ENCODE results near the gene UCHL1. TPM values are rescaled to one million over a fixed set of nuclear protein-coding genes. Genes with fewer than 3 reads are reported as not detected.
"Not testable (repeated sequence)": the region's sequence is repeated elsewhere in the genome, so short reads cannot be mapped to it uniquely, and the experiment has no call there.

UCHL1 gene
- total RNA-seq, 4 donors from 2014 or later: 3.5 to 81.4 (median 46.4) TPM

DNA sequence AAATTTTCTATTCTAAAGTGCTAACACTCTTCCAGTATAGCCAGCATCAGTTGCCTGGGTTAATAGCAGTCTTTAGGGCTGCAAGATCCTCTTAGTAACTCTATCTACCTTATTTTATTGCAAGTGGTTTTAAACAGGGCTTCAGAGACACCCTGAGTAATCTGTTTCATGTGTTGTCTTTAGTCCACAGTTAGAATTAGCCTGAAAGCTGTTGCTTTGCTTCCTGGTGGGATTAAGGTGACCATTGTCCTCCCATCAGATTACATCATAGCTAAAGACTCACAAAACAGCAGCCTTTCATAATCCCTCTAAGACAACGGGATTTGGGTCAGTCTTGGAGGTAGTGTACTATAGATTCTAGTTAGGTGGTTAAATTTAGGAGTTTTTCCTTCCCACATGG lies 7.5 kb downstream of the UCHL1 start:
- H3K4me1 ChIP-seq: no peaks in the 10 kb centered on the region
- H3K9me3 ChIP-seq: no peaks in the 10 kb centered on the region
- no peak for DNase-seq
- TF ChIP-seq POLR2A (IDR thresholded peaks at IDR 0.05): no peak
- TF ChIP-seq, protein P1, sequence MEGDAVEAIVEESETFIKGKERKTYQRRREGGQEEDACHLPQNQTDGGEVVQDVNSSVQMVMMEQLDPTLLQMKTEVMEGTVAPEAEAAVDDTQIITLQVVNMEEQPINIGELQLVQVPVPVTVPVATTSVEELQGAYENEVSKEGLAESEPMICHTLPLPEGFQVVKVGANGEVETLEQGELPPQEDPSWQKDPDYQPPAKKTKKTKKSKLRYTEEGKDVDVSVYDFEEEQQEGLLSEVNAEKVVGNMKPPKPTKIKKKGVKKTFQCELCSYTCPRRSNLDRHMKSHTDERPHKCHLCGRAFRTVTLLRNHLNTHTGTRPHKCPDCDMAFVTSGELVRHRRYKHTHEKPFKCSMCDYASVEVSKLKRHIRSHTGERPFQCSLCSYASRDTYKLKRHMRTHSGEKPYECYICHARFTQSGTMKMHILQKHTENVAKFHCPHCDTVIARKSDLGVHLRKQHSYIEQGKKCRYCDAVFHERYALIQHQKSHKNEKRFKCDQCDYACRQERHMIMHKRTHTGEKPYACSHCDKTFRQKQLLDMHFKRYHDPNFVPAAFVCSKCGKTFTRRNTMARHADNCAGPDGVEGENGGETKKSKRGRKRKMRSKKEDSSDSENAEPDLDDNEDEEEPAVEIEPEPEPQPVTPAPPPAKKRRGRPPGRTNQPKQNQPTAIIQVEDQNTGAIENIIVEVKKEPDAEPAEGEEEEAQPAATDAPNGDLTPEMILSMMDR (IDR thresholded peaks at IDR 0.05): no peak
- H3K4me3 ChIP-seq: no peak overlapping the region
- H3K27ac ChIP-seq: no peak overlapping the region
- intact Hi-C loops (cut with DNase I; ENCODE audit: low total_unique reads): no loop called here
- H3K36me3 ChIP-seq: no peaks in the 10 kb centered on the region
- no peaks in the 10 kb centered on the region for H3K27me3 ChIP-seq

DNA sequence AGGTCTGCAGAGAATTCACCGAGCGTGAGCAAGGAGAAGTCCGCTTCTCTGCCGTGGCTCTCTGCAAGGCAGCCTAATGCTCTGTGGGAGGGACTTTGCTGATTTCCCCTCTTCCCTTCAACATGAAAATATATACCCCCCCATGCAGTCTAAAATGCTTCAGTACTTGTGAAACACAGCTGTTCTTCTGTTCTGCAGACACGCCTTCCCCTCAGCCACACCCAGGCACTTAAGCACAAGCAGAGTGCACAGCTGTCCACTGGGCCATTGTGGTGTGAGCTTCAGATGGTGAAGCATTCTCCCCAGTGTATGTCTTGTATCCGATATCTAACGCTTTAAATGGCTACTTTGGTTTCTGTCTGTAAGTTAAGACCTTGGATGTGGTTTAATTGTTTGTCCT lies 11.3 kb downstream of the UCHL1 start:
- no peak overlapping the region for H3K27ac ChIP-seq
- no peaks in the 10 kb centered on the region for H3K9me3 ChIP-seq
- H3K4me1 ChIP-seq: no peaks in the 10 kb centered on the region
- intact Hi-C loops (cut with DNase I; ENCODE audit: low total_unique reads): no loop called here
- H3K36me3 ChIP-seq: no peaks in the 10 kb centered on the region
- TF ChIP-seq, protein P1 (IDR thresholded peaks at IDR 0.05): no peak
- no peak for TF ChIP-seq POLR2A (IDR thresholded peaks at IDR 0.05)
- DNase-seq: no peak
- H3K27me3 ChIP-seq: no peaks in the 10 kb centered on the region
- H3K4me3 ChIP-seq: no peak overlapping the region

DNA sequence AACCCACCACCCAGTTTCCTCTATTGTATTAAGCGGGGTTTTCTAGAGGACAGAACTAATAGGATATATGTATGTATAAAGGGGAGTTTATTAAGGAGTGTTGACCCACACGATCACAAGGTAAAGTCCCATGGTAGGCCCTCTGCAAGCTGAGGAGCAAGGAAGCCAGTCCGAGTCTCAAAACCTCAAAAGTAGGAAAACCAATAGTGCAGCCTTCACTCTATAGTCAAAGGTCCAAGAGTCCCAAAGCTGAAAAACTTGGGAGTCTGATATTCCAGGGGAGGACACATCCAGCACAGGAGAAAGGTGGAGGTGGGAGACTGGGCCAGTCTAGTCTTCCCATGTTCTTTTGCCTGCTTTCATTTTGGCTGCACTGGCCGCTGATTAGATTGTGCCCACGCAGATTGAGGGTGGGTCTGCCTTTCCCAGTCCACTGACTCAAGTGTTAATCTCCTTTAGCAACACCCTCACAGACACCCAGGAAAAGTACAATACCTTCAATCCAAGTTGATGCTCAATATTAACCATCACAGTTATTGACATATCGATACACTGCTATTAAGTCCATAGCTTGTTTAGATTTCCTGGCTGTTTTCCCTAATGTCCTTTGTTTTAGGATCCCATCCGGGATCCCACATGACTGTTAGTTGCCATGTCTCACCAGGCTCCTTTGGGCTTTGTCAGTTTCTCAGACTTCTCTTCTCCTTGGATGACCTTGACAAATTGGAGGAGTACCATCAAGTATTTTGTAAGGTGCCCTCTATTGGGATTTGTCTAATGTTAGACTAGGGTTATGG lies 12.2 kb downstream of the UCHL1 start:
- intact Hi-C loops (cut with DNase I; ENCODE audit: low total_unique reads): no loop called here
- Histone ChIP-seq H3K36me3 (no peaks in the 10 kb centered on the region), H3K9me3 (no peaks in the 10 kb centered on the region), H3K4me1 (no peaks in the 10 kb centered on the region), H3K27me3 (no peaks in the 10 kb centered on the region), H3K4me3 (no peak overlapping the region), H3K27ac (no peak overlapping the region)
- no peak for DNase-seq
- TF ChIP-seq, protein P1 (IDR thresholded peaks at IDR 0.05): no peak
- TF ChIP-seq POLR2A (IDR thresholded peaks at IDR 0.05): no peak

DNA sequence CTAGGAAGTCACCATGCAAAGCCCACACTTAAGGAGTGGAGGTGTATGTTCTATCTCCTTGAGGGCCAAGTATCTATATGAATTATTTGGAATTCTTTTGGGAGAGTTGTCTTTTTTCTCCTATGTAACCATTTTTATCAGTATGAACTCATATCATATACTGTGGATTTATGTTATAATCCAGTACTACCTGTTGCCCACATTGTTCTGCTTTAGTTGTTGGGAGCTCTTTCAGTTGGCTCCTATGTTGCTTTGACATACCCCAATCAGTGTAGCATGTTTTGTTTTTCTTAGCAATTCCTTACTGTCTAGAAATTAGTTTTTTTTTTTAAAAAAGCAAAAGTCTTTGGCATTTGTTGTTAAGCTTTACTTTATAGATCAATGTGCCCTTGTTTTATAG lies 13.0 kb downstream of the UCHL1 start:
- DNase-seq: no peak
- no peak for TF ChIP-seq POLR2A (IDR thresholded peaks at IDR 0.05)
- TF ChIP-seq, protein P1 (IDR thresholded peaks at IDR 0.05): no peak

DNA sequence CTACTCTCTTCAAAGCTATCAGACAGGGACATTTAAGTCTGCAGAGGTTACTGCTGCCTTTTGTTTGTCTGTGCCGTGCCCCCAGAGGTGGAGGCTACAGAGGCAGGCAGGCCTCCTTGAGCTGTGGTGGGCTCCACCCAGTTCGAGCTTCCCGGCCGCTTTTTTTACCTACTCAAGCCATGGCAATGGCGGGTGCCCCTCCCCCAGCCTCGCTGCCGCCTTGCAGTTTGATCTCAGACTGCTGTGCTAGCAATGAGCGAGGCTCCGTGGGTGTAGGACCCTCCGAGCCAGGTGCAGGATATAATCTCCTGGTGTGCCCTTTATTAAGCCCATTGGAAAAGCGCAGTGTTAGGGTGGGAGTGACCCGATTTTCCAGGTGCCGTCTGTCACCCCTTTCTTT lies 19.2 kb downstream of the UCHL1 start:
- H3K27ac ChIP-seq; H3K4me3 ChIP-seq; H3K9me3 ChIP-seq; H3K27me3 ChIP-seq; DNase-seq; intact Hi-C loops (cut with DNase I; ENCODE audit: low total_unique reads); H3K36me3 ChIP-seq; H3K4me1 ChIP-seq: not testable (repeated sequence)

More for the DNA sequence above, 13.0 kb downstream of the UCHL1 start:
- H3K27me3 ChIP-seq: no peaks in the 10 kb centered on the region
- no peaks in the 10 kb centered on the region for H3K4me1 ChIP-seq
- no peaks in the 10 kb centered on the region for H3K9me3 ChIP-seq
- no peak overlapping the region for H3K4me3 ChIP-seq
- H3K36me3 ChIP-seq: no peaks in the 10 kb centered on the region
- intact Hi-C loops (cut with DNase I; ENCODE audit: low total_unique reads): no loop called here
- no peak overlapping the region for H3K27ac ChIP-seq

Data from uterus (tissue), 4 donors.